ENCODE results near the gene BGLAP. TPM values are rescaled to one million over a fixed set of nuclear protein-coding genes. Genes with fewer than 3 reads are reported as not detected.

The BGLAP gene
- total RNA-seq, 8 experiments from 2014 or later: 0.36 to 2.6 (median 0.93) TPM

DNA sequence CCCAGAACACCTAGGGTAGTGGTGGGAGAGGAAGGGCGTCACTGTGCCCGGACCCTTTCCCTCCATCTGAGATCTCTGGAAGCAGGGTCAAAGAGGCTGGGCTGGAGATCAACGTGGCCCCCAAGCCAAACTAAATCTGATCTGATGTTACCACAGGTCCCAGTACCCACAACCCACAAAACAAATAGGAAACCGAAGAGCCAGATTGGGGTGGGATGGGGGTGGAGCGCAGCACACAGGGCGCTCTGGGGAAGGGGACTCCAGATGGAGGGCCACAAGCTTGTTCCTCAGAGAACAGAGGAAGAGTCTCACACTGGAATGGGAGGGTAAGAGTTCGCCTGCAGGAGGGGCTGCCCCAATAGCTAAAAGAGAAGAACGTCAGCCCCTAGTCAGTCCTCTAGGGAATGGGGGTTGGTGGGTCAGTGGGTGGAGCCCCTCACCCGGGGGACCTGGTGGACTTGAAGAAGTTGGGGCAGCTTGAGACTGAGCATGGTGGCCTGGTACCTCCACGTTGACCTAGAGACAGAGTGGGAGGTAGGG lies 4.3 kb downstream of the BGLAP start:
- no peak for ATAC-seq (replicated peaks in 6 of 8)
- no peak overlapping the region for H3K4me3 ChIP-seq
- peaks cover 0 to 8% of the 10 kb centered on the region in 2 donors for H3K4me1 ChIP-seq (replicated peaks in 1 of 2)
- WGBS, 10 experiments: 62 to 84% (median 80%) methylated on average over 1 to 8 of the region's 10 CpGs; no CpG with 5 or more reads in 6 of the 10 experiments
- in situ Hi-C loops (cut with MboI; ENCODE audit: low pct_unique_long_range_greater_than_20kb in 2 of 9, low sequenced_read_pairs in 9 of 9, unreplicated experiment in 9 of 9): loop anchor here in 3 of 9 experiments (25.0 kb wide), 2 partner anchors 109 to 159 kb away; partner anchors contain the start of gene MEX3A (in 2 of the 3)
- H3K27ac ChIP-seq: no peak overlapping the region

DNA sequence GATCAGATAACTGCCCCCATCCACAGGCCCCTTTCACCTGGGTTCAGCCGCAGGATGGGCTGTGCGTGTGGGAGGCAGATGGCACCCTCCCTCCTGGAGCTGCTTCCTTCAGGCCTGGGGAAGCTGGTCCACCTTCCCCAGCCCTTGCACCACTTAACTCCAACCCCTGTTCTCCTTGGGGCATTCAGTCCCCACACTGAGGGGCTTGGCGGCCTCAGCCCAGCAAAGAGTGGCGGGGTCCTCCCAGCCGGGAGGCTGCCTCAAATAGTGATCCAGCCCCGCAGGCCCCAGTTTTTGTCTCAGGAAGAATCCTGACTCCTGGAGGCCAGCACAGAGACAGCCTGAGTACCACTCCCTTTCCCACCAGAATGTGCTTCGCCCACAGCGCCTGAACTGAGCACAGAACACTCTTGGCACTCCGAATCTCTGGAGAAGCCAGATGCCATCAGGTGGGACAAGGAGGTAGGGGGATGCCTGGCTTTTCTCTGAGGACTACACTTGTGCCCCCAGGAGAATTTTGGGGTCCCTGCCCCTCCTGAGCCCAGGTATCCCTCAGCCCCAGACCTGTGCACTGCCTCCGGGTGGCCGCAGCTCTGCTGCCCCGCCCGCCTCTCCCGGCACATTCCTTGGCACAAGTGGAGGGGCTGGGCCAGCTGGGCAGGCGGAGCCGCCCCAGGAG lies 4.9 kb downstream of the BGLAP start:
- in situ Hi-C loops (cut with MboI; ENCODE audit: low pct_unique_long_range_greater_than_20kb in 2 of 9, low sequenced_read_pairs in 9 of 9, unreplicated experiment in 9 of 9): loop anchor here in 3 of 9 experiments (25.0 kb wide), 2 partner anchors 110 to 160 kb away; partner anchors contain the start of gene MEX3A (in 2 of the 3)

DNA sequence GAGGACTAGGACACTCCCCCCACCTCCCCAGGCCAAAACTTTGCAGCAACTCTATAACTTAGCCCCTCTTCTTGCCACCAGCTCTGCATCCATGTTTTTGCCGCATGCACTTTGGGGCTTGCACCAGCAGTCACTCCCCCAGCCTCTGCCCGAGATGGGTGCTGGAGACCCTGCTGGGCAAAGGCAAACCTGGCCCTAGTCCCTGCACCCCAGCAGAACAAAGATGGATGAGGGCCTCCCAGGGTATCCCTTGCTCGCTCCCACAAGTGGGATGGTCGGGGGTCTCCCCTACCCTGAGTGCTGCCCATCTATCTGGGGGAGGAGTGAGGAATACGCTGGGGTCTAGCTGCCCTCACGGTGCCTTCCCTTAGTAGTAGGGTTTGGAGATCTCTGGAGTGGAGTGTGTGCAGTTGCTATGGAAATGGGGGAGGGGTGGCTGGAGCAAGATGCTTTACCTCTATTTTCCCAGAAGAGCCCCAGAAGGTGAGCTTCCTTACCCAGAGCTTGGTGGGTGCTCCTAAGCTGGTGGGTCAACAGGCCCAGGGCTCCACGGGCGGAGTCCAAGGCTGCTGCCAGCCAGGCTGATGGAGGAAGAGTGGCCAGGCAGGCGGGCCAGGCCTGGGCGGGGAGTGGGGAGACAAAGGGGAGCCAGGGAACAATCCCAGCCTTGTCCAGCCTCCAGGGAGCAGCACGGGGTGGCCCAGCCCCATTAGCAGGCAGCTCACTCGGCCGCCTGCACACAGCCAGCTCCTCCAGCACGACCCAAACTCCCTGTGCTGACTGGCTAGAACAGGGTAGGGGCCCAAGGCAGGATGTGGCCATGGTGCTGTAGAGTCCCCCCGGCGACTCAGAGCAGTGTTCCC lies 5.7 kb downstream of the BGLAP start, which contains the start of gene PAQR6:
PAQR6 (minus strand) TSS at position 597 of the 863 bp plus-strand sequence. CDS start 1,325 bp downstream, outside the sequence.
- peak; percentile 7 to 91 (median 84) for ATAC-seq (replicated peaks in 6 of 8)
- WGBS, 10 experiments: 19 to 92% (median 65%) methylated on average over 1 to 5 of the region's 16 CpGs; no CpG with 5 or more reads in 5 of the 10 experiments
- Histone ChIP-seq H3K4me3 (no peak within 1 kb of the TSS), H3K4me1 (replicated peaks in 1 of 2) (peaks cover 0 to 8% of the 10 kb centered on the region in 2 donors), H3K27ac (peak within 1 kb of the TSS in 1 of 2 donors; percentile 3)
- in situ Hi-C loops (cut with MboI; ENCODE audit: low pct_unique_long_range_greater_than_20kb in 2 of 9, low sequenced_read_pairs in 9 of 9, unreplicated experiment in 9 of 9): loop anchor here in 3 of 9 experiments (25.0 kb wide), 2 partner anchors 110 to 160 kb away; partner anchors contain the start of gene MEX3A (in 2 of the 3)

More for the DNA sequence above, 4.9 kb downstream of the BGLAP start:
- no peak overlapping the region for H3K4me3 ChIP-seq
- ATAC-seq (replicated peaks in 6 of 8): peak in 3 of 8 experiments; percentile 22 to 64 (median 60)
- H3K4me1 ChIP-seq (replicated peaks in 1 of 2): peaks cover 0 to 8% of the 10 kb centered on the region in 2 donors
- 38 to 92% (median 80%) methylated on average over 1 to 6 of the region's 16 CpGs; no CpG with 5 or more reads in 5 of the 10 experiments for WGBS, 10 experiments
- H3K27ac ChIP-seq: no peak overlapping the region

DNA sequence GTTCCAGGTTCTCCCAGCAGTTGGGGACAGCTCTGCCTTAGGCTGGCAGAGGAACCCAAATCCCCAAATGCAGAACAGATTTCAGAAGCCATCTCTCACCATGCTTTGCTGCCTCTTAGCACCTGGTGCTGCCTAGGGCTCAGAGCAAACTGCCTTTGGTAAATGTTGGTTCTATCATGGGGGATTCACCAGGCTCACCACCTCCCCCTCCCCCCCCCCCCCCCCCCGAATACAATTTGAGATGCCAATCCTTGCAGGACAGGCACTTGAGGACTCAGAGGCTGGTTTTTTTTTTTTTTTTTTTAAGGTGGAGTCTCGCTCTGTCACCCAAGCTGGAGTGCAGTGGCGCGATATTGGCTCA lies 6.3 kb downstream of the BGLAP start:
- peaks cover 0 to 8% of the 10 kb centered on the region in 2 donors for H3K4me1 ChIP-seq (replicated peaks in 1 of 2)
- ATAC-seq (replicated peaks in 6 of 8): no peak
- in situ Hi-C loops (cut with MboI; ENCODE audit: low pct_unique_long_range_greater_than_20kb in 2 of 9, low sequenced_read_pairs in 9 of 9, unreplicated experiment in 9 of 9): loop anchor here in 3 of 9 experiments (25.0 kb wide), 2 partner anchors 111 to 161 kb away; partner anchors contain the start of gene MEX3A (in 2 of the 3)
- H3K27ac ChIP-seq: no peak overlapping the region
- H3K4me3 ChIP-seq: no peak overlapping the region
- no CpG with 5 or more reads among the region's 4 CpGs for WGBS, 10 experiments

DNA sequence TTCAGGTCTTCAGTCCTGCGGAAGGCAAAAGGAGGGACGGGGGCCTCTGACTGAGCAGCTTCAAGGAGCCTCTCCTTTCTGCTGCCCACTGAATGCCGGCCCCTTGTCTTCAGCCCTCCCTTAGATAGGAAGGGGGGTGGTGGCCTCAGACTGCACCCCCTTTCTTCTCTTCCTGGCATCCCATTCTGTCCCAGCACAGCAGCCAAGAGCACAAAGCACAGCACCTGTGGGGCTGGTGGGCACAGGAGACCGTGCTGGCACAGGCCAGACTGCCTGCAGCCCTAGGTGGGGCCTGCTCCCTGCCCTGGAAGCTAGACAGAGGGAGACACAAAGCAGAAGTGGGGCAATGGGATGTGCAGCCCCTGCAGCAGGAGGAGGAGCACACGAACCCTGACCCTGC lies 7.6 kb downstream of the BGLAP start:
- ATAC-seq (replicated peaks in 6 of 8): no peak
- Histone ChIP-seq H3K27ac (no peak overlapping the region), H3K4me3 (no peak overlapping the region), H3K4me1 (replicated peaks in 1 of 2) (peaks cover 0 to 8% of the 10 kb centered on the region in 2 donors)
- in situ Hi-C loops (cut with MboI; ENCODE audit: low pct_unique_long_range_greater_than_20kb in 2 of 9, low sequenced_read_pairs in 9 of 9, unreplicated experiment in 9 of 9): loop anchor here in 3 of 9 experiments (25.0 kb wide), 2 partner anchors 112 to 162 kb away; partner anchors contain the start of gene MEX3A (in 2 of the 3)
- 71 to 91% (median 88%) methylated on average over 1 to 4 of the region's 5 CpGs; no CpG with 5 or more reads in 6 of the 10 experiments for WGBS, 10 experiments

DNA sequence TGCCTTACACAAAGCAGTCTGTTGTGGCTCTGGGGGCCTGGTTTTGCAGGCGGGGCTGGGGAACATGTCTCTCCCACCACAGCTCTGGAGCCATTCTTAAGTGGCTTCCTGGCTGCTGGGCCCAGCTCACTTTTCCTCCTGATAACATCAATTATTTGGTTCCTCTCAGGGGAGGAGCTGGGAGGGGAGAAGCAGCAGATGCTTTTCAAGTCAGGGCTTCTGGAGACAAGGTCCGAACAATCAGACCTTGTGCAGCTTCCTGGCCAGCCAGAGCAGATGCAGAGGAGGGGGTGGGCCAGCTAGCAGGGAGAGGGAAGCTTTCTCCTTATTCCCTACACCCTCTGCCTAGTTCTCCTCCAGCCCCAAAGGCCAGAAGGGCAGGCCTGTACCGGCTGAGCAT lies 9.5 kb downstream of the BGLAP start:
- Histone ChIP-seq H3K4me1 (replicated peaks in 1 of 2) (peaks cover 0 to 8% of the 10 kb centered on the region in 2 donors), H3K4me3 (no peak overlapping the region), H3K27ac (no peak overlapping the region)
- 0 to 100% (median 79%) methylated on average over 1 to 3 of the region's 3 CpGs; no CpG with 5 or more reads in 7 of the 10 experiments for WGBS, 10 experiments
- in situ Hi-C loops (cut with MboI; ENCODE audit: low pct_unique_long_range_greater_than_20kb in 2 of 9, low sequenced_read_pairs in 9 of 9, unreplicated experiment in 9 of 9): no loop called here
- ATAC-seq (replicated peaks in 6 of 8): no peak

DNA sequence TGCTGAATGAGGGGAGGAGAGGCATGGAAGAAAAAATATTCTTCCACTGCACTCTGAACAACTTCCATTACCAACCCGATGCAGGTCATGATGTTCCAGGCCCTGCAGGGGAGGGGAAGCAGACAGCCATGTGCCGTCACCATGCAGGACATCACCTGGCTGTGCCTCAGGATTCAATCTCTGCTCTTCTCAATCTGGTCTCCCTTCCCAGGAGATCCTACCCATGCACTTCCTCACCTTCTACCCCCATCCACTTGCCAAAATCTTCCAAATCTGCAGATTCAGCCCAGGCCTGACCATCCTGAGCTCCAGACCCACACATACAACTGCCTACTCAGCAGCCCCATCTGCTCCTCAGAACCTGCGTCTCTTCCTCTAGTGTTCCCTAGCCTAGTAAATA lies 11.7 kb downstream of the BGLAP start:
- H3K4me1 ChIP-seq (replicated peaks in 1 of 2): no peaks in the 10 kb centered on the region
- H3K27ac ChIP-seq: no peak overlapping the region
- in situ Hi-C loops (cut with MboI; ENCODE audit: low pct_unique_long_range_greater_than_20kb in 2 of 9, low sequenced_read_pairs in 9 of 9, unreplicated experiment in 9 of 9): no loop called here
- ATAC-seq (replicated peaks in 6 of 8): no peak
- WGBS, 10 experiments: 80 to 100% (median 96%) methylated on average over 1 to 3 of the region's 3 CpGs; no CpG with 5 or more reads in 4 of the 10 experiments
- H3K4me3 ChIP-seq: no peak overlapping the region

DNA sequence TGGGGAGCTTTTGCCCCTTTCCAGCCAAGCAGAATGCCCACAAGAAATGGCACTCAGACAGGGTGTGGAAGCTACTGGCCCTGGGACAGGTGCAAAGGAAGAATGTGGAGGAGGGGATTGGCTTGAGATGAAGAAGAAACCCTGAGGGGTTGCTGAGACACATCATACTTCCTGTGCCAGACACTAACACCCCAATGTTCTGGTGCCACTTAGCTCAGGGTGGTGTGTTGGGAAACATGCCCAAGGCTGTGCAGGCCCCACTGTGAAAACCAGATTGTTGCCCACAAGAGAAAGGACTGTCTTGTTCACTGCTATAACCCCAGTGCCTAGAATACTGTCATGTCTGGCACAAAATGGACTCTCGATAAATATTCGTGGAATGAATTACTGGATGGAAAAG lies 15.7 kb downstream of the BGLAP start:
- 51 to 100% (median 93%) methylated on average over 1 to 2 of the region's 2 CpGs; no CpG with 5 or more reads in 4 of the 10 experiments for WGBS, 10 experiments
- no peak overlapping the region for H3K27ac ChIP-seq
- in situ Hi-C loops (cut with MboI; ENCODE audit: low pct_unique_long_range_greater_than_20kb in 2 of 9, low sequenced_read_pairs in 9 of 9, unreplicated experiment in 9 of 9): no loop called here

DNA sequence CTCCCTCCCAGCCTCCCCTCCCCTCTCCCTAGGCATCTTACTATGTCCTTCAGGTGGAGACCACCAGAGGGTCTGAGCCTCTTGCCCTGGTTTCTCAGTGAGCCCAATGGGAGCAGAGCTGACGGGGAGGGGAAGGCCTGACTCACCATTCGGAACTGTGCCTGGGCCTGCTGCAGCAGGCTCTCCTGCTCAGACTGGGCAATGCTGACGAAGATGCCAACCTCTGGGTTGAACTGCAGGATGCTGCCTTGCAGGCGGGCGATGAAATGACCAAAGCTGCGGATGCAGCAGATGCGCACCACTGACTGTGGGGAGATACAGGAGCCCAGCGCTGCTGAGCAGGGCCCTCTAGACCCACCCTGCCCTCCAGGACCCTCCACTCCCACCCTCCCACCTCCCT lies 16.9 kb downstream of the BGLAP start:
- H3K4me1 ChIP-seq (replicated peaks in 1 of 2): no peaks in the 10 kb centered on the region
- in situ Hi-C loops (cut with MboI; ENCODE audit: low pct_unique_long_range_greater_than_20kb in 2 of 9, low sequenced_read_pairs in 9 of 9, unreplicated experiment in 9 of 9): no loop called here
- 80 to 100% methylated on average over 1 to 6 of the region's 8 CpGs; no CpG with 5 or more reads in 8 of the 10 experiments for WGBS, 10 experiments
- peak in 1 of 8 experiments; percentile 12 for ATAC-seq (replicated peaks in 6 of 8)
- H3K4me3 ChIP-seq: no peak overlapping the region
- H3K27ac ChIP-seq: no peak overlapping the region

More for the DNA sequence above, 15.7 kb downstream of the BGLAP start:
- H3K4me1 ChIP-seq (replicated peaks in 1 of 2): no peaks in the 10 kb centered on the region
- ATAC-seq (replicated peaks in 6 of 8): no peak
- H3K4me3 ChIP-seq: no peak overlapping the region

DNA sequence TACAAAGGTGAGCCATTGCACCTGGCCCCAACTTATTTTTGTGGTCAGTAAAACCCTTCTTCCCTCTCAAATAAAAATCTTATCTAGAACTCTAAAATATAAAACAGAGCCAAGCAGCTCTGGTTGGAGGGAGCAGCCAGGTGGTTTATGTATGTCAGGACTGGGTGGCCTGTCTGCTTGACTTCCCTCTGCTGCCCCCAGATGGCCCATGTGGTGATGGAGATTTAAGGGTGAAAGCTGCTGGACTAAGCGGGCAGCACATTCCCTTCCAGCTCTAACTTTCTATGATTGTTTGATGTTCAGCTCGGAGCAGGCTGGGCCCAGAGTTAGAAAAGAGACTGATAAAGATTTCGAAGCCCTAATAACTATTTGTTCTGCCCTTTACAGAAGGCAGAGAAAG lies 17.8 kb downstream of the BGLAP start:
- no peak overlapping the region for H3K27ac ChIP-seq
- in situ Hi-C loops (cut with MboI; ENCODE audit: low pct_unique_long_range_greater_than_20kb in 2 of 9, low sequenced_read_pairs in 9 of 9, unreplicated experiment in 9 of 9): no loop called here

DNA sequence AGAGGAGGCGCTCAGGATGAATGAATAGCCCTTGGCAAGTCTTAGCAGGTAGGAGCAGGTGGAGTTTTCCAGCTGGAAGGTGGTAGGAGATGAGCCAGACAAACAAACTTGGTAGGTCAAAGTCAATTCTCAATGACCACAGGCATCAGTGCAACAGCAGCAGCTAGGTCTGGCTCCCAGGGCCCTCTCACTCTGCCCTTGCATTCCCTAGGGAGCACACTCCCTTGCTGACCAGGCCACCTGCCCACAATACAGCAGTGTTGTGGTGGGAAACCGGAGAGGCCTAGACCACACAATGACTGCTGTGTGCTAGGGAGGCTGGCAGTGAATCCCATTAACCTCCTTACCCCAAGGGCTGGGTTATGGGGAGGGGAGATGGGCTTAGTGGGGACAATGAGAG lies 18.9 kb downstream of the BGLAP start:
- H3K4me3 ChIP-seq: no peak overlapping the region
- no peaks in the 10 kb centered on the region for H3K4me1 ChIP-seq (replicated peaks in 1 of 2)
- no peak for ATAC-seq (replicated peaks in 6 of 8)
- no peak overlapping the region for H3K27ac ChIP-seq
- in situ Hi-C loops (cut with MboI; ENCODE audit: low pct_unique_long_range_greater_than_20kb in 2 of 9, low sequenced_read_pairs in 9 of 9, unreplicated experiment in 9 of 9): no loop called here
- WGBS, 10 experiments: 90 to 100% (median 100%) methylated on average over 1 to 2 of the region's 2 CpGs; no CpG with 5 or more reads in 4 of the 10 experiments

More for the DNA sequence above, 17.8 kb downstream of the BGLAP start:
- Histone ChIP-seq H3K4me3 (no peak overlapping the region), H3K4me1 (replicated peaks in 1 of 2) (no peaks in the 10 kb centered on the region)
- no peak for ATAC-seq (replicated peaks in 6 of 8)
- WGBS, 10 experiments: 56 to 100% (median 94%) methylated on average over 1 to 3 of the region's 3 CpGs; no CpG with 5 or more reads in 3 of the 10 experiments

DNA sequence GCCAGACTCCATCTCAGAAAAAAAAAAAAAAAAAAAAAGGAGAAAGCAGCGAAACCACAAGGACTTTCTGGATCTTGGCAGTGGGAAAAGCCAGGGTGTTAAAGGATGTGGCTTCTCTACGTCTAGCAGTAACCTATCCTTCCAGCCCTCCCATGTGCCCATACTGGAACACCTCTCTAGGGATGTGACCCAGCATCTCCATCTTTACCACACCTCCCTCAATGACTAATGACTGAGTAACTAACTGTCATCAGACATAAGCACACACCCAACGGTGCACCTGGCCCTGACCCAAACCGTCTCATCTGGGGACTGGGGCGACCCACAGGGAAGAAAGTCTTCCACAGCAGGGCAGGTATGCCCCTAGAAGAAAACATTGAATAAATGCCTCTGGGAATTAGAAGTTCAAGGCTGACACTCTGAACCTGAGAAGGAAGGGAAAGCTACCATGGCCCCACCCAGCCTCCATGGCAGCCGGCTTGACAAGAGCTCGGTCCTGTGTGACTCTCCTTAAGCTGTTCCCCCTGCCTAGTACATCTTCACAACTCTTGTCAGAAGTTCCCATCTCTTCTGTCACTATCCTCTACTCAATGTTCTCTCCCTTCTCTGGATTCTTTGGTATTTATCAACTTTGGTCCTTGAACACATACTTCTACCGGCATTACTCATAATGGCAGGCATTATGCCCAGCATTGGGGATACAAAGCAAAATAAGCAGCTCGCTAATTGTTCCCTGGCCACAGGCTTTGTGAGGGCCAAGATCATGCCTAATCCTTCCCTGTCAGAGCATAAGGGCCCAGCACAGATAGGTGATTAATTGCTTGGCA lies 20.7 kb downstream of the BGLAP start:
- in situ Hi-C loops (cut with MboI; ENCODE audit: low pct_unique_long_range_greater_than_20kb in 2 of 9, low sequenced_read_pairs in 9 of 9, unreplicated experiment in 9 of 9): no loop called here
- peak in 2 of 8 experiments; percentile 79 to 91 for ATAC-seq (replicated peaks in 6 of 8)
- Histone ChIP-seq H3K4me1 (replicated peaks in 1 of 2) (no peaks in the 10 kb centered on the region), H3K4me3 (no peak overlapping the region), H3K27ac (no peak overlapping the region)
- WGBS, 10 experiments: 25 to 99% (median 94%) methylated on average over 3 to 8 of the region's 9 CpGs; no CpG with 5 or more reads in 1 of the 10 experiments

All from motor neuron (in vitro differentiated cells).